Suprapubic skin (tissue), 3 donors: ENCODE data around the gene INTS11.

Experiments used
- CTCF ChIP-seq, 2 donors: fragments of 200-600 bp in 1 of 2; fragments of 450-650 bp in 1 of 2; sonication (generic) in 1 of 2; IDR thresholded peaks; one replicate each; pipeline ENCODE4 v1.5.1; 2016 to 2019; ENCODE audit warnings: antibody characterized with exemption in 2 of 2, mild to moderate bottlenecking in 1 of 2, moderate library complexity in 1 of 2
- EP300 ChIP-seq: sonication (generic); formaldehyde crosslinking; IDR thresholded peaks from one replicate; pipeline ENCODE4 v1.6.1; 2017; ENCODE audit warnings: antibody characterized with exemption
- POLR2A ChIP-seq, 2 donors: fragments of 450-650 bp; IDR thresholded peaks; one replicate each; pipeline ENCODE4 v1.6.1; 2017; ENCODE audit warnings: antibody characterized with exemption in 2 of 2, mild to moderate bottlenecking in 2 of 2, moderate library complexity in 2 of 2

DNA sequence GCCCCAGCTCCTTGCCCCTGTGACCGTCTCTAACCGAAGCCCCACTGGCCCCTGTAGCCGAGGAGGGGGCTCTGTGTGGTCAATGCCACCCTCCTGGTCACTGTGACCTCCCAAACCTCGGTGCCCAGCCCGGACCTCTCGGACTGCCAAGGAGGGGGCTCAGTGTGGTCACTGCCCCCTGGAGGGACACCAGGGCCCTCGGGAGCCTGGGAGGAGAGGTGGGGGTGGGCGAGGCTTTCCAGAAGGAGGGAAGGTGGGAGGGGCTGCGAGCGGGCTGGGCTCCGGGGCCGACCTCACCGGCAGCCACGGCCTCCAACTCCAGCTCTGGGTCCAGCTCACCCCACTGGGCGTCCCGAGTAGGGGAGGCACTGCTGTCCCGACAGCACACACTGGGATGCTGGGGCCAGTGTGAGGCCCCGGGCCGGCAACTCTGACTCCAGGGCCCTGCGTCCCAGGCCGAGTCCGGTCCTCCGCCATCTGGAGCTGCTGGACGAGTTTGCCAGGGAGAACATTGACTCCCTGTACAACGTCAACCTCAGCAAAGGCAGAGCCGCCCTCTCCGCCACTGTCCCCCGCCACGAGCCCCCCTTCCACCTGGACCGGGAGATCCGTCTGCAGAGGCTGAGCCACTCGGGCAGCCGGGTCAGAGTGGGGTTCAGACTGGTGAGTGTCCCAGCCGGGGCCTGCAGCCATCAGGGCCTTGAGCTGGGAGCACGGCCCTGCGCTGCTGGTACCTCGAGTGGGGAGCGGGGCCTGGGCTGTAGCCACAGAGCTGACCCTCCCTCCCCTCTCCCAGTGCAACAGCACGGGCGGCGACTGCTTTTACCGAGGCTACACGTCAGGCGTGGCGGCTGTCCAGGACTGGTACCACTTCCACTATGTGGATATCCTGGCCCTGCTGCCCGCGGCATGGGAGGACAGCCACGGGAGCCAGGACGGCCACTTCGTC is 37.9 kb downstream of the INTS11 start:
- no peak for TF ChIP-seq EP300
- no peak for TF ChIP-seq CTCF (IDR thresholded peaks at IDR 0.05)
- no peak for TF ChIP-seq POLR2A (IDR thresholded peaks at IDR 0.05)
